GM12864 (cell line): ENCODE measurements around the gene PCDHA5.
"Not testable (repeated sequence)": the region's sequence is repeated elsewhere in the genome, so short reads cannot be mapped to it uniquely, and the experiment has no call there.

Experiments
- DNase-seq: peaks from one replicate; pipeline ENCODE4 v3.0.0-alpha.2; 2011; ENCODE audit warnings: low read depth
- H3K4me3 ChIP-seq: 2 replicates; pipeline ENCODE4 v1.5.1; 2011; ENCODE audit warnings: mild to moderate bottlenecking, low read depth, low read length, control low read depth
- CTCF ChIP-seq: IDR thresholded peaks from 2 replicates; pipeline ENCODE4 v1.5.1; 2011; ENCODE audit warnings: low read depth, mild to moderate bottlenecking, moderate library complexity, low read length, control low read depth, inconsistent platforms; ENCODE audit errors: missing control alignments

Gene PCDHA5

DNA sequence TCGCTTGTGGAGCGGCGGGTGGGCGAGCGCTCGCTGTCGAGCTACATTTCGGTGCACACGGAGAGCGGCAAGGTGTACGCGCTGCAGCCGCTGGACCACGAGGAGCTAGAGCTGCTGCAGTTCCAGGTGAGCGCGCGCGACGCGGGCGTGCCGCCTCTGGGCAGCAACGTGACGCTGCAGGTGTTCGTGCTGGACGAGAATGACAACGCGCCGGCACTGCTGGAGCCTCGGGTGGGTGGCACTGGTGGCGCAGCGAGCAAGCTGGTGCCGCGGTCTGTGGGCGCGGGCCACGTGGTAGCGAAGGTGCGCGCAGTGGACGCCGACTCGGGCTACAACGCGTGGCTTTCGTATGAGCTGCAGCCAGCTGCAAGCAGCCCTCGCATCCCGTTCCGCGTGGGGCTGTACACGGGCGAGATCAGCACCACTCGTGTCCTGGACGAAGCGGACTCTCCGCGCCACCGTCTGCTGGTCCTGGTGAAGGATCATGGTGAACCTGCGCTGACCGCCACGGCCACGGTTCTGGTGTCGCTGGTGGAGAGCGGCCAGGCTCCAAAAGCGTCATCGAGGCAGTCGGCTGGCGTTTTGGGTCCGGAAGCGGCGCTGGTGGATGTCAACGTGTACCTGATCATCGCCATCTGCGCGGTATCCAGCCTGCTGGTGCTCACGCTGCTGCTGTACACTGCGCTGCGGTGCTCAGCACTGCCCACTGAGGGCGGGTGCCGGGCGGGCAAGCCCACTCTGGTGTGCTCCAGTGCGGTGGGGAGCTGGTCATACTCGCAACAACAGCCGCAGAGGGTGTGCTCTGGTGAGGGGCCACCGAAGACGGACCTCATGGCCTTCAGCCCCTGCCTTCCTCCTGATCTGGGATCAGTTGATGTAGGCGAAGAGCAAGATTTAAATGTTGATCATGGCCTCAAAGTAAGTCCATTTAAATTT lies 21.7 kb downstream of the PCDHA5 start:
- no peak overlapping the region for H3K4me3 ChIP-seq
- DNase-seq, result no peak
- TF ChIP-seq CTCF, result no peak

DNA sequence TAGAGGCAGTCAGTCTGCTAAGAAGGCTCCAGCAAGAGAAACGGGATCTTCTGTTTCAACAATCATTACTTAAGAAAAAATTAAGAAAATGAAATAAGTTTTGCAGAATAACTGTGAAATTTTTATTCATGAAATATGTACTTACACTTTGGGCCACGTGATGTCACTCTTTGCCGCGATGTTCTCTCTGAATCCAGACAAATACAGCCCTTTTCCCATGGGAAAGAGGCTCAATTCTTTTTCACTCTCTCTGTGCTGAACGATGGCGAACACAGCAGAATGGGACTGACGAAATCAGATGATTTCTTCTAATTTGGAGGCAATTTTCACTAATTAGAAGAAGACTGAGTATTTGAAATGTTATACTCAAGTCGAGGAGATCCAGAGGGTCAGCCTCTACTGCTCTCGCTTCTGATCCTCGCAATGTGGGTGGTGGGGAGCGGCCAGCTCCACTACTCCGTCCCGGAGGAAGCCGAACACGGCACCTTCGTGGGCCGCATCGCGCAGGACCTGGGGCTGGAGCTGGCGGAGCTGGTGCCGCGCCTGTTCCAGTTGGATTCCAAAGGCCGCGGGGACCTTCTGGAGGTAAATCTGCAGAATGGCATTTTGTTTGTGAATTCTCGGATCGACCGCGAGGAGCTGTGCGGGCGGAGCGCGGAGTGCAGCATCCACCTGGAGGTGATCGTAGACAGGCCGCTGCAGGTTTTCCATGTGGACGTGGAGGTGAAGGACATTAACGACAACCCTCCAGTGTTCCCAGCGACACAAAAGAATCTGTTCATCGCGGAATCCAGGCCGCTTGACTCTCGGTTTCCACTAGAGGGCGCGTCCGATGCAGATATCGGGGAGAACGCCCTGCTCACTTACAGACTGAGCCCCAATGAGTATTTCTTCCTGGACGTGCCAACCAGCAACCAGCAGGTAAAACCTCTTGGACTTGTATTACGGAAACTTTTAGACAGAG lies 27.0 kb downstream of the PCDHA5 start, which contains the start of gene PCDHA9:
PCDHA9 (plus strand) TSS at position 244 of the 964 bp plus-strand sequence; CDS start at position 358, 114 bp downstream.
- not testable (repeated sequence) for H3K4me3 ChIP-seq, DNase-seq

- H3K4me3 ChIP-seq, DNase-seq: not testable (repeated sequence)
Observed at GRCh38 chr5:140849831-140850634, 28.6 kb downstream of the PCDHA5 start.

DNA sequence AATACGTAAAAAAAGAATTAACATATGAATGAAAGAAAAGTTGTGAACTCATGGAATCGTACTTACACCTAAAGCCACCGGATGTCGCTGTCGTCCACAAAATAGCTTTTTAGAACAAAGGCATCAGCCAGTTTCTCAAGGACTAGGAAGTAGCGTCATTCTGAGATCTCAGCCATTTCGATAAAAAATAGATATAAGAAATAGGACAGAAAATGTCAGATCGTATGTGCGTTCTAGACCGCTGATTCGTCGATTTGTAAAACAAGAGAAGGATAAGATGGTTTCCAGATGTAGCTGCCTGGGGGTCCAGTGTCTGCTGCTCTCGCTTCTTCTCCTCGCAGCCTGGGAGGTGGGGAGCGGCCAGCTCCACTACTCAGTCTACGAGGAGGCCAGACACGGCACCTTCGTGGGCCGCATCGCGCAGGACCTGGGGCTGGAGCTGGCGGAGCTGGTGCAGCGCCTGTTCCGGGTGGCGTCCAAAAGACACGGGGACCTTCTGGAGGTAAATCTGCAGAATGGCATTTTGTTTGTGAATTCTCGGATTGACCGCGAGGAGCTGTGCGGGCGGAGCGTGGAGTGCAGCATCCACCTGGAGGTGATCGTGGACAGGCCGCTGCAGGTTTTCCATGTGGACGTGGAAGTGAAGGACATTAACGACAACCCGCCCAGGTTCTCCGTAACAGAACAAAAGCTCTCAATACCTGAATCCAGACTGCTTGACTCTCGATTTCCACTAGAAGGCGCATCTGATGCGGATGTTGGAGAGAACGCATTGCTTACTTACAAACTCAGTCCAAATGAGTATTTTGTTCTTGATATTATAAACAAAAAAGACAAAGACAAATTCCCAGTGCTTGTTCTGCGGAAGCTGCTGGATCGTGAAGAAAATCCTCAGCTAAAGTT lies 34.6 kb downstream of the PCDHA5 start, which contains the start of gene PCDHA10:
PCDHA10 (plus strand) TSS at position 126 of the 903 bp plus-strand sequence; CDS start at position 278, 152 bp downstream.
- no peak within 1 kb of the TSS for H3K4me3 ChIP-seq
- no peak for DNase-seq
- TF ChIP-seq CTCF, result no peak

- no peak for TF ChIP-seq CTCF
- no peak for DNase-seq
Observed at GRCh38 chr5:140857177-140857986, 36.0 kb downstream of the PCDHA5 start.

DNA sequence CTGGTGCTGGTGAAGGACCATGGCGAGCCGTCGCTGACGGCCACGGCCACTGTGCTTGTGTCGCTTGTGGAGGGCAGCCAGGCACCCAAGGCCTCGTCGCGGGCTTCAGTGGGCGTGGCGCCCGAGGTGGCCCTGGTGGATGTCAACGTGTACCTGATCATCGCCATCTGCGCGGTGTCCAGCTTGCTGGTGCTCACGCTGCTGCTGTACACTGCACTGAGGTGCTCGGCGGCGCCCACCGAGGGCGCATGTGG lies 36.5 kb downstream of the PCDHA5 start:
- no peak overlapping the region for H3K4me3 ChIP-seq
- no peak for DNase-seq
- TF ChIP-seq CTCF, result no peak

More at GRCh38 chr5:140857177-140857986, 36.0 kb downstream of the PCDHA5 start:
- no peak overlapping the region for H3K4me3 ChIP-seq
